ENCODE measurements around the gene SLC52A1.

Gene SLC52A1

DNA sequence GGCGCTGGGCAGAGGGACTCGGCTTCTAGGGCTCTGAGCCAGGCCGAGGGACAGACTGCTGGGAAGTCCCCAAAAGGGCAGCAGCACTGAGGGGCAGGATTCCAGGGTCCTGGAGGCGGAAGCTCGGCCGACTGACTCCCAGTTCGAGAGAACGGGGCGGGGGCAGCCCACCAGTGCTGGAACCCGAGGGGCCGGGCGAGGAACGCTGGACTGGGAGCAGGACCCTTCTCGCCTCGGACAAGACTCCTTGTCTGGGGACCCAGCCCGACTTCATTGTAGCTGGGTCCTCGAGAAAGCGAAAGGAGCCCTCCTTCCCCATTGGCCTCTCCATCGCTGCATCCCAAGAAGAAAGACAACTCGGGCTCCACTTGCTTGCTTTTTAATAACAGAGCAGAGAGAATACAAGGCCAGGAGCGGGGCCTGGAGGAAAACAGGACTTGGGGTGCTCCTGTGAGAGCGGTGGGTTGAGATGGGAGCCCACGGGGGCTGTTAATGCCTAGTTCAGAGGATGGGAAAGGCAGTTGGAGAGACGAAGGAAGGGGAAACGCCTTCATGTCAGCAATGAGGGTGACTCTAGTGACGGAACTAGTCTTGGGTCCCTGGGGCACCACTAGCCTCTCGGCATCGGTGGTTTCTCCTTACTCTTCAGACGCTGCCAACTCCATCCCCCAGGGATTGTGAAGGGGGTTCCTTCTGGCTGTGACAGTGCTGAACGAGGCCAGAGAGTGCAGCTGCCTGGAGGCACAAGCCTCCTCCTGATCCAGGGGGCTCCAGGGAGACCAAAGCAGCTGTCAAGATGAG is 47.3 kb downstream of the SLC52A1 start:
- no peak for DNase-seq (ENCODE audit: low spot score)

DNA sequence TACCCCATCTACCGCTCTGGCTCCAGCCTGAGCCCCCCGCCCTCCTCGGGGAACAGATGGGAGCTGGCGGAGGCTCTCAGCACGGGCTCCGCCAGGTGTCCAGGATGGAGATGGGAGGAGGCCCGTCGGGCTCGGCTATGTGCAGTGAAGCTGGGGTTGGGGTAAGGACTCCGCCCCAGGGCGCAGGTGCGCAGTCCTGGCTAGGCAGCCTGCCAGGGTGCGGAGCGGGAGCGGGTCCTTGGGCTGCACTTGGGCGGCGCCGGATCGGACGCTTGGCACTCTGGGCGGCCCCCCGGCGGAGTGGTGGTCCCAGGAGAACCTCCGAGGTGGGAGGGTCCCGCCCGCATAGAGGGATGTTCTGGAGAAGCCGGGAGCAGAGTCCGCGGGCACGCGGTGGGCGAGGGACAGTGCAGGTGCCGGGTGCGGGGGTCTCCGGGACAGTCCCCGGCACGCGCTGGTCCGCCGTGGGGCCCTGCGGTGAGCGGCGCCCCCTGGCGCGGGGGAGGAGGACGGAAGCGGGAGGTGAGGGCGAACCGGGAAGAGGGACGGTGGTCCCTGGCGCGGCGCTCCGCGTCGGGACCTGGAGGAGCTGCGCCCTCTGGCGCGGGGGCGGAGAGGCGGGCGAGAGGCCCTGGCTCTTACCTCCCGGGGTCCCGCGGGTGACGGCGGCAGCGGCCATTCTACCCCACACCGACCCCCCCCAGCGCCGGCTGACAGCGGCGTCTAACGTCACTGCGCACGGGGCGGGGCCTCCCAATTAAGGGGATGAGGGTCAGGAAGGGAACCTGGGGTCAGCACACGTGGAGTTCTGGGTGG is 48.1 kb downstream of the SLC52A1 start, which contains the start of gene CAMTA2:
TSS of gene CAMTA2 (minus strand) at position 725 of the 816 bp plus-strand sequence. CDS start 1,453 bp downstream, outside the sequence.
- DNase-seq (ENCODE audit: low spot score) = peak; percentile 62

DNA sequence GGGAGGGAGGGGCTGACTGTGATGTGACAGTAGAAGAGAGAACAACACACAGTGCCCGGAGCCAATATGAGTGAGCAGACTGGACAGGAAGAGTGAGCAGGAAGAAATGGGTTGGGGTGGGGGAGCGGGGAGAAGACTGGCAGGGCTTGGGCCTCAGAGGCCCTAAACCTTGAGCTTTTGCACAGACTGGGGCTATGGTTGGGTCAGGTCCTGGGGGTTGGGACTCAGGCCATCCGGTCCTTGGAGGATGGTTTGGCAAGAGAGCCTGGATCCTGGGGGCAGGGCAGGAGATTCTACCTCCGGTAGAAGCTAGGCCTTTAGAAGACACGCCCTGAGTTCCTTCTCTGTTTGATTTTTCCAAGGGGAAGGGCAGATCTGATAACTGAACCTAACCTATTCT is 48.8 kb downstream of the SLC52A1 start:
- DNase-seq (ENCODE audit: low spot score) = no peak
